Left hindlimb (tissue), 1 donor: ENCODE data around the gene PGAM2.

ENCODE experiments used
- DNase-seq: peaks from one replicate; pipeline ENCODE4 v3.0.0-alpha.2; 2018

Gene PGAM2

GRCh38 chr7:44065431-44066110 lies at the start of gene PGAM2:
PGAM2 (minus strand) TSS chr7:44065567; CDS start chr7:44065529, 38 bp downstream.
- peak; percentile 82 for DNase-seq

GRCh38 chr7:44114586-44115310 lies 49.4 kb upstream of the PGAM2 start:
- peak; percentile 66 for DNase-seq

- DNase-seq, result no peak
These were observed 48.5 kb upstream of the PGAM2 start for GRCh38 chr7:44113764-44114354.

GRCh38 chr7:44112997-44113763 lies 47.8 kb upstream of the PGAM2 start:
- DNase-seq, result no peak

GRCh38 chr7:44112231-44112996 lies 47.0 kb upstream of the PGAM2 start:
- no peak for DNase-seq

- DNase-seq, result no peak
These were observed 46.4 kb upstream of the PGAM2 start for GRCh38 chr7:44111761-44112160.

GRCh38 chr7:44110719-44111635 lies 45.6 kb upstream of the PGAM2 start:
- DNase-seq, result no peak

GRCh38 chr7:44109991-44110390 lies 44.6 kb upstream of the PGAM2 start:
- no peak for DNase-seq

GRCh38 chr7:44108768-44109750 lies 43.7 kb upstream of the PGAM2 start:
- no peak for DNase-seq

- DNase-seq, result no peak
These were observed 42.8 kb upstream of the PGAM2 start for GRCh38 chr7:44107961-44108767.

GRCh38 chr7:44107116-44107960 lies 42.0 kb upstream of the PGAM2 start:
- no peak for DNase-seq

GRCh38 chr7:44106311-44107065 lies 41.1 kb upstream of the PGAM2 start:
- DNase-seq, result no peak

GRCh38 chr7:44105832-44106231 lies 40.5 kb upstream of the PGAM2 start:
- no peak for DNase-seq

- DNase-seq, result no peak
These were observed 39.7 kb upstream of the PGAM2 start for GRCh38 chr7:44104860-44105771.

GRCh38 chr7:44103923-44104859 lies 38.8 kb upstream of the PGAM2 start, which contains the start of gene AEBP1:
AEBP1 (plus strand) TSS chr7:44104345; CDS start chr7:44104666, 321 bp downstream.
- DNase-seq, result peak; percentile 77
